Thoracic aorta (tissue), 2 donors: ENCODE measurements around the gene CEACAM1. TPM values are rescaled to one million over a fixed set of nuclear protein-coding genes. Genes with fewer than 3 reads are reported as not detected.

Experiments used
- ATAC-seq: fragments of 150-250 bp; one replicate; pipeline ENCODE4 v1.8.0; 2017; ENCODE audit warnings: low read depth; ENCODE audit not compliant: insufficient number of reproducible peaks, low FRiP score
- DNase-seq: peaks from one replicate; pipeline ENCODE4 v3.0.0-alpha.2; 2020; ENCODE audit warnings: low spot score
- H3K27ac ChIP-seq, 2 donors: fragments of 200-600 bp; sonication (generic); 1 replicate in 1 of 2; 2 replicates in 1 of 2; pipeline ENCODE4 v1.5.1; 2016; ENCODE audit warnings: mild to moderate bottlenecking in 2 of 2, moderate library complexity in 2 of 2
- H3K27me3 ChIP-seq: fragments of 200-600 bp; sonication (generic); replicated peaks from 2 replicates; pipeline ENCODE4 v1.6.0; 2016; ENCODE audit warnings: mild to moderate bottlenecking; ENCODE audit not compliant: insufficient read depth
- H3K36me3 ChIP-seq: fragments of 200-600 bp; sonication (generic); one replicate; pipeline ENCODE4 v1.5.1; 2016
- H3K4me1 ChIP-seq, 2 donors: fragments of 200-600 bp; sonication (generic); 1 replicate in 1 of 2; 2 replicates in 1 of 2; pipeline versions ENCODE4 v1.5.1 to v1.6.0; 2016; ENCODE audit warnings: low read depth in 2 of 2, mild to moderate bottlenecking in 1 of 2; ENCODE audit not compliant: control insufficient read depth in 1 of 2
- H3K4me3 ChIP-seq: fragments of 200-600 bp; sonication (generic); 2 replicates; pipeline ENCODE4 v1.5.1; 2016; ENCODE audit warnings: mild to moderate bottlenecking
- H3K9me3 ChIP-seq: fragments of 200-600 bp; sonication (generic); 2 replicates; pipeline ENCODE4 v1.5.1; 2016
- CTCF ChIP-seq: fragments of 200-600 bp; sonication (generic); IDR thresholded peaks from one replicate; pipeline ENCODE4 v1.5.1; 2019; ENCODE audit warnings: antibody characterized with exemption
- total RNA-seq, 2 donors: library from RNA; depleted of rRNA; stranded (reverse); fragments of >200 nt; gene quantifications; one replicate each; pipeline versions ENCODE4 v1.1.0 to v1.2.3, GENCODE V29; 2016

CEACAM1 gene
- total RNA-seq, 2 donors from 2014 or later = 2.2 to 4.6 TPM

GRCh38 chr19:42497492-42498168 lies 30.7 kb downstream of the CEACAM1 start:
- Histone ChIP-seq H3K27me3 (no peaks in the 10 kb centered on the region), H3K9me3 (no peaks in the 10 kb centered on the region), H3K4me1 (no peaks in the 10 kb centered on the region), H3K36me3 (no peaks in the 10 kb centered on the region), H3K27ac (no peak overlapping the region), H3K4me3 (no peak overlapping the region)
- no peak for DNase-seq
- ATAC-seq = no peak
- TF ChIP-seq CTCF = no peak

GRCh38 chr19:42496460-42497133 lies 31.7 kb downstream of the CEACAM1 start:
- TF ChIP-seq CTCF = no peak
- no peak overlapping the region for H3K4me3 ChIP-seq
- ATAC-seq (no peak), DNase-seq (no peak)
- H3K27ac ChIP-seq = no peak overlapping the region
- no peaks in the 10 kb centered on the region for H3K4me1 ChIP-seq
- no peaks in the 10 kb centered on the region for H3K36me3 ChIP-seq
- no peaks in the 10 kb centered on the region for H3K9me3 ChIP-seq
- no peaks in the 10 kb centered on the region for H3K27me3 ChIP-seq

- H3K27me3 ChIP-seq = no peaks in the 10 kb centered on the region
- H3K27ac ChIP-seq = no peak overlapping the region
- H3K4me1 ChIP-seq = no peaks in the 10 kb centered on the region
- no peaks in the 10 kb centered on the region for H3K36me3 ChIP-seq
- H3K9me3 ChIP-seq = no peaks in the 10 kb centered on the region
- no peak for ATAC-seq
- TF ChIP-seq CTCF = no peak
- DNase-seq = no peak
- no peak overlapping the region for H3K4me3 ChIP-seq
Observed at GRCh38 chr19:42495663-42496062, 32.6 kb downstream of the CEACAM1 start.

- Histone ChIP-seq H3K4me3 (no peak overlapping the region), H3K9me3 (no peaks in the 10 kb centered on the region), H3K36me3 (no peaks in the 10 kb centered on the region), H3K4me1 (no peaks in the 10 kb centered on the region), H3K27me3 (no peaks in the 10 kb centered on the region), H3K27ac (no peak overlapping the region)
- DNase-seq = no peak
- no peak for TF ChIP-seq CTCF
- ATAC-seq = no peak
Observed at GRCh38 chr19:42494321-42494720, 34.0 kb downstream of the CEACAM1 start.

GRCh38 chr19:42488783-42489521 lies 39.3 kb downstream of the CEACAM1 start:
- ATAC-seq = no peak
- Histone ChIP-seq H3K4me3 (no peak overlapping the region), H3K27me3 (no peaks in the 10 kb centered on the region), H3K27ac (no peak overlapping the region), H3K36me3 (no peaks in the 10 kb centered on the region), H3K9me3 (no peaks in the 10 kb centered on the region), H3K4me1 (no peaks in the 10 kb centered on the region)
- DNase-seq = no peak
- TF ChIP-seq CTCF = no peak
